Keratinocyte (primary cell): ENCODE data around the gene MRPL52. TPM values are rescaled to one million over a fixed set of nuclear protein-coding genes. Genes with fewer than 3 reads are reported as not detected.
"Not testable (repeated sequence)": the region's sequence is repeated elsewhere in the genome, so short reads cannot be mapped to it uniquely, and the experiment has no call there.

Experiments used
- DNase-seq: peaks from one replicate; pipeline ENCODE4 v3.0.0-alpha.2; 2011; ENCODE audit warnings: low read depth, missing footprints, low spot score
- FAIRE-seq: peaks from 2 replicates; lab custom pipeline; 2011; peaks lifted over from hg19 to GRCh38; lab: Jason Lieb, UNC
- H2AFZ ChIP-seq: 2 replicates; pipeline ENCODE4 v1.6.0; 2012; ENCODE audit warnings: low read length, control low read depth, inconsistent platforms; ENCODE audit not compliant: control insufficient read depth
- H3K27ac ChIP-seq: 2 replicates; pipeline ENCODE4 v1.5.1; 2011; ENCODE audit warnings: low read length; ENCODE audit not compliant: control insufficient read depth, insufficient read depth
- H3K27me3 ChIP-seq: 3 replicates; pipeline ENCODE4 v1.6.0; 2011; ENCODE audit warnings: low read length; ENCODE audit not compliant: control insufficient read depth, insufficient read depth; ENCODE audit errors: extremely low read depth
- H3K36me3 ChIP-seq, 2 experiments: 2 replicates in 1 of 2; 3 replicates in 1 of 2; pipeline ENCODE4 v1.5.1; 2011; ENCODE audit warnings: low read length in 2 of 2, mild to moderate bottlenecking in 1 of 2; ENCODE audit not compliant: control insufficient read depth in 2 of 2, insufficient read depth in 2 of 2; ENCODE audit errors: extremely low read depth in 1 of 2
- H3K4me1 ChIP-seq: 3 replicates; pipeline ENCODE4 v1.5.1; 2011; ENCODE audit warnings: low read length; ENCODE audit not compliant: control insufficient read depth, insufficient read depth; ENCODE audit errors: extremely low read depth
- H3K4me2 ChIP-seq: 3 replicates; pipeline ENCODE4 v1.6.0; 2011; ENCODE audit warnings: low read depth, low read length; ENCODE audit not compliant: control insufficient read depth, insufficient read depth; ENCODE audit errors: extremely low read depth
- H3K4me3 ChIP-seq, 3 experiments: fragments of 200-600 bp in 1 of 3; sonication (generic) in 1 of 3; 2 replicates in 2 of 3; 3 replicates in 1 of 3; pipeline ENCODE4 v1.5.1; 2011 to 2016; ENCODE audit warnings: low read length in 3 of 3, mild to moderate bottlenecking in 3 of 3, control low read depth in 2 of 3, inconsistent platforms in 1 of 3, low read depth in 1 of 3, mixed read lengths in 1 of 3, mixed run types in 1 of 3, moderate library complexity in 1 of 3; ENCODE audit not compliant: control insufficient read depth in 2 of 3, insufficient read depth in 2 of 3; ENCODE audit errors: extremely low read depth in 1 of 3
- H3K79me2 ChIP-seq: 2 replicates; pipeline ENCODE4 v1.6.0; 2012; ENCODE audit warnings: low read length; ENCODE audit not compliant: control insufficient read depth, insufficient read depth
- H3K9ac ChIP-seq: 3 replicates; pipeline ENCODE4 v1.6.0; 2011; ENCODE audit warnings: low read length; ENCODE audit not compliant: control insufficient read depth, insufficient read depth; ENCODE audit errors: extremely low read depth
- H3K9me1 ChIP-seq: 3 replicates; pipeline ENCODE4 v1.6.0; 2011; ENCODE audit warnings: low read length; ENCODE audit not compliant: control insufficient read depth, insufficient read depth; ENCODE audit errors: extremely low read depth
- H3K9me3 ChIP-seq: 2 replicates; pipeline ENCODE4 v1.5.1; 2012; ENCODE audit warnings: low read depth, low read length; ENCODE audit not compliant: control insufficient read depth
- H4K20me1 ChIP-seq: 3 replicates; pipeline ENCODE4 v1.6.0; 2011; ENCODE audit warnings: low read length; ENCODE audit not compliant: control insufficient read depth, insufficient read depth; ENCODE audit errors: extremely low read depth
- EZH2 ChIP-seq: IDR thresholded peaks from one replicate; pipeline ENCODE4 v1.6.1; 2012; ENCODE audit warnings: inconsistent platforms, mild to moderate bottlenecking, low read length, moderate library complexity
- dilution Hi-C: fragments of 300-500 bp; cut with MboI; formaldehyde crosslinking; loops from one replicate; pipeline ENCODE4 v1.7.0; 2020; ENCODE audit warnings: low sequenced_read_pairs; ENCODE audit not compliant: extremely low pct_ligation_motif_present
- polyA plus RNA-seq, 5 experiments: library from polyadenylated mRNA; depleted of rRNA in 3 of 5; stranded (reverse) in 3 of 5; stranded (forward) in 1 of 5; unstranded in 1 of 5; fragments of >200 nt; gene quantifications; 1 replicate in 1 of 5; 2 replicates in 3 of 5; 3 replicates in 1 of 5; pipeline versions ENCODE4 v1.2.1 to v1.2.3, GENCODE V29; 2011 to 2012; ENCODE audit warnings: missing spikeins in 2 of 5, low read depth in 1 of 5, low replicate concordance in 1 of 5
- TF ChIP-seq, protein P1 (sequence below), 3 experiments: IDR thresholded peaks in 1 of 3; conservative IDR thresholded peaks in 1 of 3; optimal IDR thresholded peaks in 1 of 3; 2 replicates in 2 of 3; 3 replicates in 1 of 3; pipeline versions ENCODE3 to v1.5.1; 2011; ENCODE audit warnings: low read length in 3 of 3, mild to moderate bottlenecking in 3 of 3, moderate library complexity in 2 of 3, control low read depth in 1 of 3, inconsistent platforms in 1 of 3; ENCODE audit not compliant: insufficient read depth in 2 of 3; ENCODE audit errors: extremely low read depth in 1 of 3

The MRPL52 gene
- polyA plus RNA-seq, 1 donor (not counting 4 experiments of a cell fraction or from before 2014, with no cell fraction given) = 104 TPM

DNA sequence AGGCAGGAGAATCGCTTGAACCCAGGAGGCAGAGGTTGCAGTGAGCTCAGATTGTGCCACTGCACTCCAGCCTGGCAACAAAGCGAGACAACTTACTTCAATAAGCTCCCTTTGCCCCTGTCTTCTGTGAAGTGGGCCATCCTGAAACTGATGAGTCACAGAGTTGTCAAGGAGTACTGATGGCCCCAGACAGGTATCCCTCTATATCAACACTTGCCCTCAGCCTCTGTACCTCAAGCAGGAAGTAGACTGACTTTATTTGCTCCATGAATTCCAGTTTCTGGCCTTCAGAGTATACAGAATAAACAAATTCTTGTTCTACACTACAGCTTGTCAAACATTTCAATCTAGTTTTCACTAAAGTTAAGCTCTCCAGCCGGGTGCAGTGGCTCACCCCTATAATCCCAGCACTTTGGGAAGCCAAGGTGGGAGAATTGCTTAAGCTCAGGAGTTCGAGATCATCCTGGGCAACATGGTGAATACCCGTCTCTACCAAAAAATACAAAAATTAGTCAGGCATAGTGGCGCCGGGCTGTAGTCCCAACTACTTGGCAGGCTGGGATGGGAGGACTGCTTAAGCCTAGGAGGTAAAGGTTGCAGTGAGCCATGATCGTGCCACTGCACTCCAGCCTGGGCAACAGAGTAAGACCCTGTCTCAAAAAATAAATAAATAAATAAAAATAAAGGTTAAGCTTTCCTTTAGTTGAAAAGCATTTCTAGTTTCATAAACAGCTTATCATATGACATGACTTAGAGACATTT, 25.5 kb downstream of the MRPL52 start:
- H3K4me1 ChIP-seq = peaks cover 32% of the 10 kb centered on the region
- no peak overlapping the region for H3K4me2 ChIP-seq
- H3K27me3 ChIP-seq = no peaks in the 10 kb centered on the region
- no peak for TF ChIP-seq EZH2
- TF ChIP-seq, protein P1, sequence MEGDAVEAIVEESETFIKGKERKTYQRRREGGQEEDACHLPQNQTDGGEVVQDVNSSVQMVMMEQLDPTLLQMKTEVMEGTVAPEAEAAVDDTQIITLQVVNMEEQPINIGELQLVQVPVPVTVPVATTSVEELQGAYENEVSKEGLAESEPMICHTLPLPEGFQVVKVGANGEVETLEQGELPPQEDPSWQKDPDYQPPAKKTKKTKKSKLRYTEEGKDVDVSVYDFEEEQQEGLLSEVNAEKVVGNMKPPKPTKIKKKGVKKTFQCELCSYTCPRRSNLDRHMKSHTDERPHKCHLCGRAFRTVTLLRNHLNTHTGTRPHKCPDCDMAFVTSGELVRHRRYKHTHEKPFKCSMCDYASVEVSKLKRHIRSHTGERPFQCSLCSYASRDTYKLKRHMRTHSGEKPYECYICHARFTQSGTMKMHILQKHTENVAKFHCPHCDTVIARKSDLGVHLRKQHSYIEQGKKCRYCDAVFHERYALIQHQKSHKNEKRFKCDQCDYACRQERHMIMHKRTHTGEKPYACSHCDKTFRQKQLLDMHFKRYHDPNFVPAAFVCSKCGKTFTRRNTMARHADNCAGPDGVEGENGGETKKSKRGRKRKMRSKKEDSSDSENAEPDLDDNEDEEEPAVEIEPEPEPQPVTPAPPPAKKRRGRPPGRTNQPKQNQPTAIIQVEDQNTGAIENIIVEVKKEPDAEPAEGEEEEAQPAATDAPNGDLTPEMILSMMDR (optimal IDR thresholded peaks at IDR 0.05 in 1 of 3, IDR thresholded peaks at IDR 0.05 in 1 of 3, conservative IDR thresholded peaks at IDR 0.05 in 1 of 3; ENCODE audit: extremely low read depth in 1 of 3, insufficient read depth in 2 of 3, low read length in 3 of 3) = no peak
- no peak overlapping the region for H3K27ac ChIP-seq
- no peaks in the 10 kb centered on the region for H3K79me2 ChIP-seq
- H3K9me1 ChIP-seq = no peaks in the 10 kb centered on the region
- dilution Hi-C loops = no loop called here
- H3K9me3 ChIP-seq = no peaks in the 10 kb centered on the region
- H4K20me1 ChIP-seq = no peaks in the 10 kb centered on the region
- H3K4me3 ChIP-seq = no peak overlapping the region
- FAIRE-seq = no peak
- no peak overlapping the region for H2AFZ ChIP-seq
- no peak for DNase-seq
- no peak overlapping the region for H3K9ac ChIP-seq
- H3K36me3 ChIP-seq = no peaks in the 10 kb centered on the region

DNA sequence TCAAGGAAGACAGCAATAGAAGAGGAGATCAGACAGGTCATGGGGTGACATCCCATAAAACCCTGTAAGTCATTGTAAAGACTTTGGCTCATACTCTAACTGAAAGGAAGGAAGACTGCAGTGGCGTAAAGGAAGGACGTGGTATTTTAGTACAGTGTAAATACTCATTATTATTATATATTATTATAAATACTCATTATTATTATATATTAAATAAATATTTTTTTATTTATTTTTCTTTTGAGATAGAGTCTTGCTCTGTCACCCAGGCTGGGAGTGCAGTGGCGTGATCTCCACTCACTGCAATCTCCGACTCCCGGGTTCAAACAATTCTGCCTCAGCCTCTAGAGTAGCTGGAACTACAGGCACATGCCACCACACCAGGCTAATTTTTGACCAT, 26.7 kb downstream of the MRPL52 start:
- Histone ChIP-seq H4K20me1 (no peaks in the 10 kb centered on the region), H3K9ac (no peak overlapping the region), H3K4me2 (no peak overlapping the region), H3K79me2 (no peaks in the 10 kb centered on the region), H2AFZ (no peak overlapping the region), H3K36me3 (no peaks in the 10 kb centered on the region), H3K27ac (no peak overlapping the region), H3K9me3 (no peaks in the 10 kb centered on the region), H3K27me3 (no peaks in the 10 kb centered on the region), H3K9me1 (no peaks in the 10 kb centered on the region), H3K4me1 (peaks cover 20% of the 10 kb centered on the region), H3K4me3 (no peak overlapping the region)
- no peak for DNase-seq
- FAIRE-seq = no peak
- dilution Hi-C loops = no loop called here
- TF ChIP-seq EZH2 = no peak
- TF ChIP-seq, protein P1 (optimal IDR thresholded peaks at IDR 0.05 in 1 of 3, IDR thresholded peaks at IDR 0.05 in 1 of 3, conservative IDR thresholded peaks at IDR 0.05 in 1 of 3; ENCODE audit: extremely low read depth in 1 of 3, insufficient read depth in 2 of 3, low read length in 3 of 3) = no peak

- H3K4me3 ChIP-seq, H3K4me1 ChIP-seq, DNase-seq, H2AFZ ChIP-seq, H3K9me1 ChIP-seq, H3K36me3 ChIP-seq, dilution Hi-C loops, H3K9ac ChIP-seq, H3K9me3 ChIP-seq, FAIRE-seq, H3K79me2 ChIP-seq, H3K27ac ChIP-seq, H4K20me1 ChIP-seq, H3K27me3 ChIP-seq, H3K4me2 ChIP-seq: not testable (repeated sequence)
Measured at GRCh38 chr14:22860377-22860776, 30.7 kb downstream of the MRPL52 start.
